T-helper 2 cell treated with Interferon-gamma antibody and Interleukin-4, amounts not matched to agents 100 ng/mL and 5 ng/mL, for 36 hours (primary cell): ENCODE measurements around the gene RELL1. TPM values are rescaled to one million over a fixed set of nuclear protein-coding genes. Genes with fewer than 3 reads are reported as not detected.
"Not testable (repeated sequence)": the region's sequence is repeated elsewhere in the genome, so short reads cannot be mapped to it uniquely, and the experiment has no call there.

Source experiments
- intact Hi-C: fragments of 100-400 bp; cut with micrococcal nuclease; formaldehyde crosslinking; loops from one replicate; pipeline ENCODE4 v1.15.1; 2023
- total RNA-seq: library from RNA; stranded (reverse); gene quantifications from 2 replicates; pipeline ENCODE4 v1.2.3, GENCODE V29; 2022

RELL1 gene
- total RNA-seq, 1 donor from 2014 or later, result 27.3 TPM

DNA sequence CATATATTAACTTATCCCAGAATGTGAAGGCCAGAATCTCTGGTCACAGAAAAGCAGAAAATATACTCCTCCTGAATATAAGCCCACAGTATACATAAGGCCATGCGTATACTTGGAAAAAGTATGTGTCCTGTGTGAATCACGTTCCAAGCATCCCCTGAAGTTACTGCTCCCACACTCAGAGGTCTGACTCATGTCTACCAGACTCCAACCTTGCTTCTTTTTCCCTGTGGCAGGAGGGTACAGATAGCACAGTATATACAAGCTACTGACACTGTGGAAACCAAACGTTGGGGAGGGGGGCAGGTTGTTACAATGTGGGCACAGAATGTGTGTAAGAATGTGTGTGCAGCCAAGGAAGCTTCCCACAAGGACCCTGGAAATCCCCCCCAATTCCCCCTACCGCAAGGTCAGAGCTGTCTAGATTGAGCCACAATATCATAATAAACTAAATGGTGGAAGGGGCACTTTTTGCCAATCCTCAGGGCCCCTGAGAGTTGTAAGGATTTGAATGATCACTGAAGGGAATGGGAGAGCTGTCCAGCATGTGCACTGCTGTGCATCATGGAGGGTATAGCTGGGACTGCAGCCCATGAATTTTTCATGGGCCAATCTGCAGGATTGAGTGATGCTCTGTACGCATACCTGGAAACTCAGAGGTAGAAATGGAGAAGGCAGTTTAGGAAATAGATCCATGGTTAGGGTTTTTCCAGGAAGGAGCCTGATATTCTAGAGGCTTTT lies 7.4 kb upstream of the RELL1 start:
- intact Hi-C loops, result no loop called here

GRCh38 chr4:37693030-37693429 lies 6.9 kb upstream of the RELL1 start:
- intact Hi-C loops, result no loop called here

DNA sequence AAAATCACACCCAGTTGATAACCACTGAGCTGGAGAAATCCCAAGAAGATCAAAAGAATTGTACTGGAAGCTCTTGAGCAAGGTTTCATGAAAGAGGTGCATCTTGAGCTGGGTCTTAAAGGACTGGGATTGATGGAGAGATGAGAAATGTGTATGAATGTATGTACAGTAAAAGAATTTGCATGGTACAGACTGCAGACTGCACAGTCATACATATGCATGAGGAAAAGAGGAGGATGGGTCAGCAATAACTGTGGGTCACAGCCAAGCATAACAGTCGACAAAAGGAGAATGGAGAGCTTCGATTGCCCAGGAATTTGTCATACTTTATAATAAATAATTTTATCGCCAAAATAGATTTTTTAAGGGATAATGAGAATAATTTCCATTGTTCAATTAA lies 4.8 kb upstream of the RELL1 start:
- intact Hi-C loops, result no loop called here

- intact Hi-C loops, result loop anchor here (5.0 kb wide), 4 partner anchors 237 to 1447 kb away; partner anchors contain the start of genes ARAP2 and KLF3
Observed at GRCh38 chr4:37689353-37690095, 3.3 kb upstream of the RELL1 start.

GRCh38 chr4:37687681-37688080 lies 1.5 kb upstream of the RELL1 start:
- intact Hi-C loops, result loop anchor here (2.0 to 5.0 kb wide), 5 partner anchors 235 to 1445 kb away; partner anchors contain the start of genes ARAP2 and KLF3

DNA sequence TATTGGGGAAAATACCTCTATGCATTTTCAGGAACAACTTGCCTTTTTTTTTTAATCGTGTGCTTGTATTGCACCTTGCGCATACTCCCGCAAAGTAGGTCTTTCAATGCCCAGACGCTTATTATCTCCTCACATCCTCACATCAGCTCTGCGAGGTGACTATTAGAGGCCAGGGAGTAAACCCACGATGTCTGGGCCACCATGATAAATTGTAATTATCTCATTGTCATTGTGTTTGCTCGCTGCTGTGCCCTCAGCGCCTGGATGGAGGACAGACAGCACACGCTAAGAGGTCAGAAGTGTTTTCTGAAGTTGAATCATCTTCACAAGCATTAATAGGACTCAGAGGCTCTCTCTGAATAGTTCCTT lies 1.0 kb upstream of the RELL1 start:
- intact Hi-C loops, result loop anchor here (2.0 to 5.0 kb wide), 5 partner anchors 235 to 1445 kb away; partner anchors contain the start of genes ARAP2 and KLF3

DNA sequence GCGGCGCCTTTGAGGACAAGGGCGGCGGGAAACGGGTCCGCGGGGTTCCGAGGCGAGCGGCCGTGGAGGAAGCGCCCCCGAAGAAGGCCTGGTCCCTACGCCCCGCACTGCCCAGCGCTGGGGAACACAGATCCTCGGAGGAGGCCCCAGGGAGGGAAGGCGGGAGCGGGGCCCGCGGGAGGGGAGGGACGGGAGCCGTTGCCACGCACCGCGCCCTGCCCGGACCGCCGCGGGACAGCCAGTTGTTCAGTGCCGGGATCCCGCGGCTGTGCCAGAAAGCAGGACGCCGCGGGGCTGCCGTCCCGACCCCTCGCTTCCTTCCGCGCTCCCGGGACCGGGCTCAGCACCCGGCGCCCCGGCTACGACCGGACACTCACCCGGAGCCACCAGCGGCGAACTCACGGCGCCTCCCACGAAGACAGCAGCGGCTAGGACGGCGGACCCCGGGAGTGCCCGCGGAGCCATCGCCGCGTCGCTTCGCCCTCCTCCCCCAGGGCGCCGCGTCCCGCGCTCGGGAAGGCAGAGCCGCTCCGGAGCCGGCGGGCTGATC lies 278 bp downstream of the RELL1 start:
- intact Hi-C loops, result loop anchor here (1.0 to 5.0 kb wide), 11 partner anchors 10 to 1444 kb away; partner anchors contain the start of genes ARAP2, KLF3, PGM2 and TBC1D1

DNA sequence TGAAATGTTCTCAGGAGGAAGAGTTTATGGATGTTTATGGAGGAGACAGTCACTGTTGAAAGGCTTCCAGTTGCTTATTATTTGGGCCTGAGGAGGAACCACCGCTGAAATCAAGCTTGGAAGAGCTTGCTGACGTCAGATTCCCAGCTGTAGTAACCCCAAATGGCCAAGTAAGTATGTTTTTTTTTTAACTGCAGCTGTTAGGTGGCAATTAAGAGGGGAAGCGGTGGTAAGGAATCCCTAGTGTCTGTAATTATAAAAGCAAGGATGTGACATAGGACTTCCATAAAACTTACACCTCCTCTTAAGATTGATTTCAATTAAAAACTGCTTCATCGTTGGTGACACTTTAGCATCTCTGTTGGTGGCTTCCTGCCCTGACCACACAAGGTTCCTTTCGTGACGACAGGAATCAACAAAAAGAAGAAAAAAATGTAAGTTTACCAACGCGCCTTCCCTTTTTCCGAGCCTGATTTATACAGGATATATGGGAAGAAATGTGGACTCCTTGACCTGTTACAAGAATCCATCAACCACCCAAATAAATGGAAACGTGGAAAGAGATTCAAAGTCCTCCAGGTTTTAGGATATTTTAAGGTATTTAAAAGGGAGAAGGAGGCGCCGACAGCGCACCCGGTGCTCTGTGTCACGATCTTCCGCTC lies 884 bp downstream of the RELL1 start:
- intact Hi-C loops, result loop anchor here (1.0 to 5.0 kb wide), 6 partner anchors 9 to 1443 kb away; partner anchors contain the start of genes ARAP2 and KLF3

- intact Hi-C loops, result loop anchor here (2.0 kb wide), 1 partner anchor 627 kb away; no protein-coding TSS in a partner anchor
Observed at GRCh38 chr4:37684154-37684553, 2.0 kb downstream of the RELL1 start.

- intact Hi-C loops, result loop anchor here (2.0 kb wide), 1 partner anchor 80 kb away; no protein-coding TSS in a partner anchor
Observed at GRCh38 chr4:37682701-37683401, 3.3 kb downstream of the RELL1 start.

DNA sequence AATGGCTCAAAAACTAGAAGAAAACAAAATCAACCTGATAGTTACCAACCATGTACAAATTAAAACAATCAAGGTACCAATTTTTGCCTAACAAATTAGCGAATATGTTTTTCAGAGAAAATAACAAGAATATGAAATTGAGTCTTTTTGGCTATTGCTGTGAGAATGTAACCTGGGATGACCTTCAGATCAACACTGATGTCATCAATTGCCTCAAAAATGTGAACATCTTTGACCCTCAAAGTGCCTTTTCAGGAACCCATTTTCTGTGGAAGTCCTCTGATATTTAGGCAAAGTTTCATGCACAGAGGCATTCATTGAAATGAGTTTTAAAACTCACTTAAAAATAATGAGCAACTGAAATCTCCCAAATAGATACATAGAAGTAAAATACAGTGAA lies 6.1 kb downstream of the RELL1 start:
- intact Hi-C loops, result no loop called here

DNA sequence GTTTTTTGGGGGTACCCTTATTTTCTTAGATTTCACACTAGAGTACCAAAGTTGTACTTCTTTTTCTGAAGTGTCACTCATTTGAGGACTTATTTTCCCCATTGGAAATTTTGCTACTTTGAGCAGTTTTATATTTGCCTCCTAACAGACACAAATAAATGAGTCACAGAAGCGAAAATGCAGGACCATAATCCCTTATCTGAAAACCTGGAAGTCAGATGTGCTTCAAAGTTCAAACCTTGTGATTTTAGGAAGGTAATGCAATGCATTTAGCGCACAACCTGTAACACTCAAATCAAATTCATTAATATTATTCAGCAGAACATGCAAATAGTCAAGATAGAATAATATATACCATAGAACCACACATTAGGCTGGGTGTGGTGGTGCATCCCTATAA lies 6.9 kb downstream of the RELL1 start:
- intact Hi-C loops, result no loop called here

- intact Hi-C loops, result no loop called here
Observed at GRCh38 chr4:37678624-37679023, 7.6 kb downstream of the RELL1 start.

DNA sequence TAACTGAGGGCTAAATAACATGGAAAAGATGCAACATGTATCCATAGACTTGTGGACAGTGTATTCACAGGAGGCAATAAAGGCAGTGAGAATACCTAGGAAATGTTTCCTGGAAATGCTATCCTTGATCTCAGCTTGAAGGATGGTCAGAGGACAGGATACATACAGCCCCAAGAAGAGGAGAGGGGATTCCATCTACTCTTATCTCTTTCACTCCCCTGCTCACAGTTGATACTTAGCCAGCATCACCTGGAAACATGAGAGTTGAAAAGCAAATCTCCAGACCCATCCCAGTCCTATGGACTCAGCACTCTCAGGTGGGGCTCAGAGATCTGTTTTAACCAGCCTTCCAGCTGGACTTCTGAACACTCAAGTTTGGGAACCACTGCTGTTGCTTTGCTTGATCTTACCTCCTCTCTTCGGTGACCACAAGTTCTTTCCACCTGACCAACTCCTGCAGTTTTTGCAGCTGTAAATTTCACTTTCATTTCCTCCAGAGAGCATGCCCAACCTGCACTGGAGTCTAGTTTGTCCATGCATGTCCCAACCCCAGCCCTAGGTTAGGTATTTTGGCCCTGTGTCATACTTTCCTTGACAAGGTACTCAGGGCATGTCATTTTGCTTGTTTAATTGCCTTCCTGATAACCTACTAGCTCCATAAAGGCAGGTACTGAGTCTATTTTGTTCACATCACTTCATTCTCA lies 10.4 kb downstream of the RELL1 start:
- intact Hi-C loops, result loop anchor here (1.0 kb wide), 1 partner anchor 10 kb away; no protein-coding TSS in a partner anchor

- intact Hi-C loops, result no loop called here
Observed at GRCh38 chr4:37674439-37674838, 11.7 kb downstream of the RELL1 start.

- intact Hi-C loops, result no loop called here
Observed at GRCh38 chr4:37673538-37674192, 12.5 kb downstream of the RELL1 start.

DNA sequence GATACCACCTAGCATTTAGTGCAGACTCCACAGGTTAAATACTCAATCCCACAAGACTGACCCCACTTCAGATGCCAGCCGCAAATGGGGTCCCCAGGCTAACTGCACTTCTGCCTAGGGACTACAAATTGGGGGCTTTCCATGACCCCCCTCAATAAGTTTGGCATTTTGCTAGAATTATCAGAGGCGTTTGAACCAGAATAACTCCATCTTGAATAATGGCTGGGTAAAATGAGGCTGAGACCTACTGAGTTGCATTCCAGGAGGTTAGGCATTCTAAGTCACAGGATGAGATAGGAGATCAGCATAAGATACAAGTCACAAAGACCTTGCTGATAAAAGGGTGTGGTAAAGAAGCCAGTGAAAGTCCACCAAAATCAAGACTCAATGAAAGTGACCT lies 15.1 kb downstream of the RELL1 start:
- intact Hi-C loops, result no loop called here

DNA sequence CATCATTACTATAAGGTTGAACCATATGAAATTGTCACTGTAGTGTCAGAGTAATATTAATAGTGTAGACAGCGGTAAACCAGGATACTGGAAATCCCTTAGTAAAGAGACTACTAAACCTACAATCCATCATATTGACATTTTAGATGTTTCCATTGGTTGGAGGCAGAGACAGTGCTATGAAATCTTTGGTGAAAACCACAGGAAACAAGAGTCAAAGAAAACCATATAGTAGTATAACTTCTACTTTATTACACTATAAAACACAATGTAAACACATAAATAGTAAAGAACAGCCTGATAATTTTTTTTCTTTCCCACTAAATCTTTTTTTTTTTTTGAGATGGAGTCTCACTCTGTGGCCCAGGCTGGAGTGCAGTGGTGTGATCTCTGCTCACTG lies 15.9 kb downstream of the RELL1 start:
- intact Hi-C loops, result no loop called here

- intact Hi-C loops, result not testable (repeated sequence)
Observed at GRCh38 chr4:37669124-37669523, 17.1 kb downstream of the RELL1 start.
